Esophagus muscularis mucosa (tissue), 4 donors: ENCODE measurements around the gene ZNF184.

Source experiments
- CTCF ChIP-seq, 3 experiments: fragments of 200-600 bp in 2 of 3; fragments of 450-650 bp in 1 of 3; sonication (generic) in 2 of 3; IDR thresholded peaks; one replicate each; pipeline ENCODE4 v1.5.1; 2017 to 2019; ENCODE audit warnings: antibody characterized with exemption in 3 of 3, mild to moderate bottlenecking in 2 of 3, moderate library complexity in 1 of 3
- EP300 ChIP-seq: sonication (generic); formaldehyde crosslinking; IDR thresholded peaks from one replicate; pipeline ENCODE4 v1.6.1; 2017; ENCODE audit warnings: antibody characterized with exemption
- POLR2A ChIP-seq: fragments of 450-650 bp; IDR thresholded peaks from one replicate; pipeline ENCODE4 v1.6.1; 2017; ENCODE audit warnings: antibody characterized with exemption, moderate library complexity, mild to moderate bottlenecking, low read depth
- POLR2AphosphoS5 ChIP-seq, 2 donors: sonication (generic); formaldehyde crosslinking; IDR thresholded peaks; one replicate each; pipeline ENCODE4 v1.6.1; 2017; ENCODE audit warnings: antibody characterized with exemption in 2 of 2

DNA sequence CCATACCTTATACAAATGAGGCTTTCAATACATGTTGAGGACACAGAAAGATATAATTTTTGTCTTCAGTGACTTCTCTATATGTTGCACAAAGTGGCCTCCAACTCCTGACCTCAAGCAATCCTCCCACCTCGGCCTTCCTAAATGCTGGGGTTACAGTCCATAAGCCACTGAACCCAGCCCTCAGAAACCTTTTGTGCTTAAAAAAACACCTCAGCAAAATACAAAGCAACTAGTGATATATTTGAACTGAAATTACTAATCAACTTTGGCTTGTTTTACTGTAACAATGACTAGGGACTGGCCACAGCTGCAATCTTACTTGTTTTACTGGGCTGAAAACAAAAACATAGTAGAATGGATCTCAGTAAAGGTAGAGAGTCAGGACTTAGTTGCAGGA, 3.2 kb upstream of the ZNF184 start:
- no peak for TF ChIP-seq POLR2A
- no peak for TF ChIP-seq CTCF (IDR thresholded peaks at IDR 0.05)
- TF ChIP-seq EP300, result no peak
- no peak for TF ChIP-seq POLR2AphosphoS5 (IDR thresholded peaks at IDR 0.05)
